A549 (cell line): ENCODE results near the gene SSBP2.

Experiments
- BHLHE40 ChIP-seq: IDR thresholded peaks from 2 replicates; pipeline ENCODE4 v1.6.1; 2012; ENCODE audit warnings: low read depth, low read length, inconsistent platforms
- HDAC2 ChIP-seq: fragments of 200-600 bp; sonication (generic); IDR thresholded peaks from 2 replicates; pipeline ENCODE4 v1.6.1; 2016
- MAX ChIP-seq: IDR thresholded peaks from 2 replicates; pipeline ENCODE4 v1.6.1; 2012

GRCh38 chr5:81687292-81687691, 63.6 kb downstream of the SSBP2 start:
- TF ChIP-seq MAX (no peak), HDAC2 (no peak), BHLHE40 (no peak)
